Neural cell (in vitro differentiated cells): ENCODE data around the gene NRF1. TPM values are rescaled to one million over a fixed set of nuclear protein-coding genes. Genes with fewer than 3 reads are reported as not detected.

Source experiments
- H2AFZ ChIP-seq: fragments of 200-600, 300-800 bp; sonication (generic), shearing (Covaris generic); 2 replicates; pipeline ENCODE4 v1.6.0; 2014; ENCODE audit warnings: low read depth, mild to moderate bottlenecking, antibody characterized with exemption, low read length, moderate library complexity
- H3F3A ChIP-seq: fragments of 200-600 bp; shearing (Covaris generic); 2 replicates; pipeline ENCODE4 v1.6.1; 2016; ENCODE audit warnings: mild to moderate bottlenecking, moderate library complexity, mixed read lengths, antibody characterized with exemption, low read length; ENCODE audit not compliant: insufficient read depth, poor library complexity, severe bottlenecking
- H3K27ac ChIP-seq: fragments of 200-600, 300-800 bp; sonication (generic), shearing (Covaris generic); 2 replicates; pipeline ENCODE4 v1.5.1; 2014; ENCODE audit warnings: mild to moderate bottlenecking, low read length, moderate library complexity
- H3K27me3 ChIP-seq: fragments of 300-800, 200-600 bp; sonication (generic), shearing (Covaris generic); 2 replicates; pipeline ENCODE4 v1.6.0; 2014; ENCODE audit warnings: mild to moderate bottlenecking, low read depth, low read length, moderate library complexity; ENCODE audit not compliant: insufficient read depth
- H3K36me3 ChIP-seq: fragments of 300-800, 200-600 bp; sonication (generic), shearing (Covaris generic); 2 replicates; pipeline ENCODE4 v1.5.1; 2014; ENCODE audit warnings: mild to moderate bottlenecking, antibody characterized with exemption, low read length, moderate library complexity; ENCODE audit not compliant: insufficient read depth
- H3K4me2 ChIP-seq: fragments of 300-800, 200-600 bp; sonication (generic), shearing (Covaris generic); 2 replicates; pipeline ENCODE4 v1.6.0; 2014; ENCODE audit warnings: mild to moderate bottlenecking, low read length
- H3K4me3 ChIP-seq: fragments of 300-800, 200-600 bp; sonication (generic), shearing (Covaris generic); 2 replicates; pipeline ENCODE4 v1.5.1; 2014; ENCODE audit warnings: mild to moderate bottlenecking, low read length, moderate library complexity
- H3K79me2 ChIP-seq: fragments of 200-600 bp; shearing (Covaris generic); replicated peaks from 2 replicates; pipeline ENCODE4 v1.6.0; 2014; ENCODE audit warnings: mild to moderate bottlenecking, low read length, moderate library complexity; ENCODE audit not compliant: insufficient read depth
- H3K9ac ChIP-seq: fragments of 300-800, 200-600 bp; sonication (generic), shearing (Covaris generic); 2 replicates; pipeline ENCODE4 v1.6.1; 2016; ENCODE audit warnings: mild to moderate bottlenecking, low read length, mixed read lengths
- H3K9me2 ChIP-seq: fragments of 200-600 bp; shearing (Covaris generic); 2 replicates; pipeline ENCODE4 v1.6.1; 2016; ENCODE audit warnings: mild to moderate bottlenecking, low read length, mixed read lengths; ENCODE audit not compliant: insufficient read depth
- H3K9me3 ChIP-seq: fragments of 200-600, 300-800 bp; sonication (generic), shearing (Covaris generic); 2 replicates; pipeline ENCODE4 v1.6.1; 2016; ENCODE audit warnings: mild to moderate bottlenecking, mixed run types, low read length, moderate library complexity, mixed read lengths
- H4K20me1 ChIP-seq: fragments of 200-600 bp; shearing (Covaris generic); 2 replicates; pipeline ENCODE4 v1.6.1; 2016; ENCODE audit warnings: mild to moderate bottlenecking, mixed run types; ENCODE audit not compliant: insufficient read depth
- EP300 ChIP-seq: fragments of 450-650 bp; conservative IDR thresholded peaks from 2 replicates; pipeline ENCODE4 v1.6.1; 2014; ENCODE audit warnings: antibody characterized with exemption, mild to moderate bottlenecking, moderate library complexity; ENCODE audit not compliant: poor library complexity, severe bottlenecking
- EZH2 ChIP-seq: fragments of 200-600, 300-800 bp; shearing (Covaris generic), sonication (generic); IDR thresholded peaks from 2 replicates; pipeline ENCODE4 v1.6.1; 2014; ENCODE audit warnings: antibody characterized with exemption, low read length, borderline replicate concordance, mild to moderate bottlenecking; ENCODE audit not compliant: insufficient read depth, poor library complexity, severe bottlenecking
- MXI1 ChIP-seq: fragments of 450-650 bp; conservative IDR thresholded peaks from 2 replicates; pipeline ENCODE4 v1.6.1; 2014; ENCODE audit warnings: antibody characterized with exemption, mild to moderate bottlenecking; ENCODE audit not compliant: poor library complexity, severe bottlenecking
- POLR2AphosphoS5 ChIP-seq: IDR thresholded peaks from 2 replicates; pipeline ENCODE4 v1.6.1; 2012
- RAD21 ChIP-seq: fragments of 450-650 bp; conservative IDR thresholded peaks from 2 replicates; pipeline ENCODE4 v1.6.1; 2014; ENCODE audit warnings: antibody characterized with exemption, mild to moderate bottlenecking, moderate library complexity
- REST ChIP-seq: IDR thresholded peaks from 2 replicates; pipeline ENCODE4 v1.6.1; 2012; ENCODE audit warnings: borderline replicate concordance
- TAF1 ChIP-seq: IDR thresholded peaks from 2 replicates; pipeline ENCODE4 v1.6.1; 2012; ENCODE audit warnings: low read depth
- polyA plus RNA-seq: library from polyadenylated mRNA; depleted of rRNA; stranded (reverse); fragments of >200 nt; gene quantifications from 2 replicates; pipeline ENCODE4 v1.2.3, GENCODE V29; 2014
- TF ChIP-seq, protein P1 (sequence below): fragments of 450-650 bp; IDR thresholded peaks from 2 replicates; pipeline ENCODE4 v1.5.1; 2014; ENCODE audit warnings: antibody characterized with exemption, mild to moderate bottlenecking, moderate library complexity; ENCODE audit not compliant: poor library complexity, severe bottlenecking

The NRF1 gene
- polyA plus RNA-seq, 1 donor from 2014 or later, result 13.2 TPM

GRCh38 chr7:129790136-129790535 is 178.6 kb downstream of the NRF1 start:
- H3K79me2 ChIP-seq, result no peaks in the 10 kb centered on the region
- peaks cover 26% of the 10 kb centered on the region for H3K27me3 ChIP-seq

DNA sequence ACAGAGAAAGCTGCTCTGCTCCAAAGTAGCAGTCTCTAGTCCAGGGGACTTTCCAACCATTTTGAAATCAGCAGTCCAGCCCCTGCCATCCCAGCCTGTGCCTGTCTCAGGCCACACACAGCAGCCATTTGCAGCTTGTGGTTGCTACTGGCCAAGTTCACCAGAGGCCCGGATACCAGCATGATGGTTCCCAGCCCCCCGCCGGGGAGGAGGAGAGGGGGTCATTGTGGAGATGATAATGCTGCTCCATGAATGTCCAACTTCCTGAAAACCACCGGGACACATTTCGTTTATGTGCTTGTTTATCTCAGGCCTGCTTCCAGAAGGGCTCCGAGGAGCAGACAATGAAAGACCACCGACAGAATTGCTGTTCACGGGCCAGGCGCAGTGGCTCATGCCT is 181.2 kb downstream of the NRF1 start:
- Histone ChIP-seq H3K4me2 (no peak overlapping the region), H3K9me2 (no peaks in the 10 kb centered on the region), H3K27me3 (peaks cover under 1% of the 10 kb centered on the region), H3F3A (no peaks in the 10 kb centered on the region), H3K9me3 (no peaks in the 10 kb centered on the region), H2AFZ (no peak overlapping the region), H3K79me2 (no peaks in the 10 kb centered on the region), H4K20me1 (no peaks in the 10 kb centered on the region), H3K9ac (no peak overlapping the region), H3K36me3 (no peaks in the 10 kb centered on the region), H3K4me3 (no peak overlapping the region), H3K27ac (no peak overlapping the region)
- TF ChIP-seq, protein P1, sequence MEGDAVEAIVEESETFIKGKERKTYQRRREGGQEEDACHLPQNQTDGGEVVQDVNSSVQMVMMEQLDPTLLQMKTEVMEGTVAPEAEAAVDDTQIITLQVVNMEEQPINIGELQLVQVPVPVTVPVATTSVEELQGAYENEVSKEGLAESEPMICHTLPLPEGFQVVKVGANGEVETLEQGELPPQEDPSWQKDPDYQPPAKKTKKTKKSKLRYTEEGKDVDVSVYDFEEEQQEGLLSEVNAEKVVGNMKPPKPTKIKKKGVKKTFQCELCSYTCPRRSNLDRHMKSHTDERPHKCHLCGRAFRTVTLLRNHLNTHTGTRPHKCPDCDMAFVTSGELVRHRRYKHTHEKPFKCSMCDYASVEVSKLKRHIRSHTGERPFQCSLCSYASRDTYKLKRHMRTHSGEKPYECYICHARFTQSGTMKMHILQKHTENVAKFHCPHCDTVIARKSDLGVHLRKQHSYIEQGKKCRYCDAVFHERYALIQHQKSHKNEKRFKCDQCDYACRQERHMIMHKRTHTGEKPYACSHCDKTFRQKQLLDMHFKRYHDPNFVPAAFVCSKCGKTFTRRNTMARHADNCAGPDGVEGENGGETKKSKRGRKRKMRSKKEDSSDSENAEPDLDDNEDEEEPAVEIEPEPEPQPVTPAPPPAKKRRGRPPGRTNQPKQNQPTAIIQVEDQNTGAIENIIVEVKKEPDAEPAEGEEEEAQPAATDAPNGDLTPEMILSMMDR, result no peak
- TF ChIP-seq MXI1 (no peak), EP300 (no peak), EZH2 (no peak), REST (no peak), TAF1 (no peak), POLR2AphosphoS5 (no peak), RAD21 (no peak)

More at GRCh38 chr7:129790136-129790535, 178.6 kb downstream of the NRF1 start:
- H3K4me2 ChIP-seq, result no peak overlapping the region
- H3K9ac ChIP-seq, result no peak overlapping the region
- H3K9me2 ChIP-seq, result no peaks in the 10 kb centered on the region
- H3K4me3 ChIP-seq, result no peak overlapping the region
- no peak overlapping the region for H2AFZ ChIP-seq
- no peaks in the 10 kb centered on the region for H4K20me1 ChIP-seq
- no peaks in the 10 kb centered on the region for H3F3A ChIP-seq
- H3K9me3 ChIP-seq, result no peaks in the 10 kb centered on the region
- H3K36me3 ChIP-seq, result no peaks in the 10 kb centered on the region
- no peak overlapping the region for H3K27ac ChIP-seq
- TF ChIP-seq, protein P1, result no peak
